HEK293 (cell line): ENCODE results near the gene RBP2.

ENCODE experiments used
- CTCF ChIA-PET: fragments of 350-600 bp; formaldehyde crosslinking; extraction: SDS; loops from one replicate; lab custom pipeline; 2021; ENCODE audit warnings: antibody characterized with exemption; lab: Yijun Ruan, JAX
- POLR2A ChIA-PET: fragments of 300-600 bp; formaldehyde crosslinking; extraction: SDS; loops from one replicate; lab custom pipeline; 2020; ENCODE audit warnings: antibody characterized with exemption, inconsistent platforms; lab: Yijun Ruan, JAX
- H3K27ac ChIP-seq: fragments of 200-500 bp; sonication (Bioruptor generic); 2 replicates; pipeline ENCODE4 v1.5.1; 2014; ENCODE audit warnings: low read depth, low read length, control low read depth, inconsistent platforms; ENCODE audit errors: extremely low read depth
- H3K36me3 ChIP-seq, 2 experiments: fragments of 200-500 bp in 1 of 2; sonication (Bioruptor generic) in 1 of 2; 1 replicate in 1 of 2; 2 replicates in 1 of 2; pipeline ENCODE4 v1.5.1; 2014 to 2017; ENCODE audit warnings: inconsistent platforms in 2 of 2, low read length in 2 of 2; ENCODE audit not compliant: control insufficient read depth in 2 of 2, insufficient read depth in 1 of 2
- H3K4me1 ChIP-seq: fragments of 200-500 bp; sonication (Bioruptor generic); 2 replicates; pipeline ENCODE4 v1.5.1; 2014; ENCODE audit warnings: mild to moderate bottlenecking, low read length, inconsistent platforms; ENCODE audit not compliant: control insufficient read depth, insufficient read depth
- H3K4me3 ChIP-seq: 2 replicates; pipeline ENCODE4 v1.5.1; 2011; ENCODE audit warnings: low read depth, mild to moderate bottlenecking, control low read depth, low read length, moderate library complexity
- H3K9me3 ChIP-seq: fragments of 200-500 bp; sonication (Bioruptor generic); 2 replicates; pipeline ENCODE4 v1.5.1; 2014; ENCODE audit warnings: low read depth, low read length, inconsistent platforms; ENCODE audit not compliant: control insufficient read depth, insufficient read depth
- GFI1B ChIP-seq: fragments of 450-650 bp; formaldehyde crosslinking; IDR thresholded peaks from 2 replicates; pipeline ENCODE4 v1.5.1; 2016; ENCODE audit warnings: missing biosample characterization, missing genetic modification characterization
- PRDM1 ChIP-seq: fragments of 450-650 bp; formaldehyde crosslinking; IDR thresholded peaks from 2 replicates; pipeline ENCODE4; 2016; ENCODE audit warnings: missing biosample characterization, missing genetic modification characterization
- REPIN1 ChIP-seq: fragments of 450-650 bp; formaldehyde crosslinking; IDR thresholded peaks from 2 replicates; pipeline ENCODE4 v1.5.1; 2017; ENCODE audit warnings: missing biosample characterization, missing genetic modification characterization, low read depth
- SP2 ChIP-seq: fragments of 450-650 bp; formaldehyde crosslinking; IDR thresholded peaks from 2 replicates; pipeline ENCODE4 v1.5.1; 2016; ENCODE audit warnings: missing biosample characterization, missing genetic modification characterization
- ZBTB49 ChIP-seq: fragments of 450-650 bp; formaldehyde crosslinking; IDR thresholded peaks from 2 replicates; pipeline ENCODE4 v1.5.1; 2016; ENCODE audit warnings: missing biosample characterization, missing genetic modification characterization, low read depth
- ZNF133 ChIP-seq: fragments of 450-650 bp; formaldehyde crosslinking; IDR thresholded peaks from 2 replicates; pipeline ENCODE4 v1.5.1; 2016; ENCODE audit warnings: missing biosample characterization, missing genetic modification characterization
- ZNF148 ChIP-seq: fragments of 450-650 bp; formaldehyde crosslinking; IDR thresholded peaks from 2 replicates; pipeline ENCODE4 v1.5.0; 2017; ENCODE audit warnings: missing biosample characterization, missing genetic modification characterization, borderline replicate concordance
- ZNF16 ChIP-seq: fragments of 450-650 bp; formaldehyde crosslinking; IDR thresholded peaks from 2 replicates; pipeline ENCODE4 v1.5.1; 2016; ENCODE audit warnings: low read depth, missing biosample characterization, missing genetic modification characterization
- ZNF169 ChIP-seq: fragments of 450-650 bp; formaldehyde crosslinking; IDR thresholded peaks from 2 replicates; pipeline ENCODE4 v1.5.1; 2016; ENCODE audit warnings: missing biosample characterization, missing genetic modification characterization
- ZNF184 ChIP-seq: fragments of 450-650 bp; IDR thresholded peaks from 2 replicates; pipeline ENCODE4 v1.5.1; 2018; ENCODE audit warnings: missing biosample characterization, mild to moderate bottlenecking, missing genetic modification characterization
- ZNF341 ChIP-seq: fragments of 450-650 bp; formaldehyde crosslinking; IDR thresholded peaks from 2 replicates; pipeline ENCODE4; 2016; ENCODE audit warnings: low read depth, missing biosample characterization, missing genetic modification characterization
- ZNF398 ChIP-seq: fragments of 450-650 bp; formaldehyde crosslinking; IDR thresholded peaks from 2 replicates; pipeline ENCODE4 v1.5.1; 2017; ENCODE audit warnings: missing biosample characterization, missing genetic modification characterization
- ZNF561 ChIP-seq: fragments of 450-650 bp; IDR thresholded peaks from 2 replicates; pipeline ENCODE4 v1.5.1; 2018; ENCODE audit warnings: missing biosample characterization, missing genetic modification characterization, borderline replicate concordance
- ZNF707 ChIP-seq: fragments of 450-650 bp; formaldehyde crosslinking; IDR thresholded peaks from 2 replicates; pipeline ENCODE4 v1.5.1; 2016; ENCODE audit warnings: missing biosample characterization, missing genetic modification characterization
- ZSCAN18 ChIP-seq: fragments of 450-650 bp; formaldehyde crosslinking; IDR thresholded peaks from 2 replicates; pipeline ENCODE4 v1.5.1; 2016; ENCODE audit warnings: missing biosample characterization, missing genetic modification characterization

Gene RBP2

GRCh38 chr3:139476348-139476747 is at the start of gene RBP2:
RBP2 (minus strand) TSS chr3:139476516; CDS start chr3:139476459, 57 bp downstream.
- ChIA-PET POLR2A (no interaction called here), CTCF (interaction anchor here (0.9 kb wide), 1 partner anchor 86 kb away, joined by 3 read pairs; no protein-coding TSS in a partner anchor)
- Histone ChIP-seq H3K27ac (no peak within 1 kb of the TSS), H3K4me1 (no peaks in the 10 kb centered on the region), H3K4me3 (no peak within 1 kb of the TSS), H3K36me3 (no peaks in the 10 kb centered on the region), H3K9me3 (no peaks in the 10 kb centered on the region)
- no peak for TF ChIP-seq SP2 (tag by site-specific recombination)
- no peak for TF ChIP-seq ZNF133 (tag by site-specific recombination)
- no peak for TF ChIP-seq ZNF398
- TF ChIP-seq ZNF184 (tag by site-specific recombination), result no peak
- TF ChIP-seq ZNF148, result no peak
- no peak for TF ChIP-seq ZNF169 (tag by site-specific recombination)
- TF ChIP-seq ZBTB49 (tag by site-specific recombination), result no peak
- no peak for TF ChIP-seq ZNF707 (tag by site-specific recombination)

DNA sequence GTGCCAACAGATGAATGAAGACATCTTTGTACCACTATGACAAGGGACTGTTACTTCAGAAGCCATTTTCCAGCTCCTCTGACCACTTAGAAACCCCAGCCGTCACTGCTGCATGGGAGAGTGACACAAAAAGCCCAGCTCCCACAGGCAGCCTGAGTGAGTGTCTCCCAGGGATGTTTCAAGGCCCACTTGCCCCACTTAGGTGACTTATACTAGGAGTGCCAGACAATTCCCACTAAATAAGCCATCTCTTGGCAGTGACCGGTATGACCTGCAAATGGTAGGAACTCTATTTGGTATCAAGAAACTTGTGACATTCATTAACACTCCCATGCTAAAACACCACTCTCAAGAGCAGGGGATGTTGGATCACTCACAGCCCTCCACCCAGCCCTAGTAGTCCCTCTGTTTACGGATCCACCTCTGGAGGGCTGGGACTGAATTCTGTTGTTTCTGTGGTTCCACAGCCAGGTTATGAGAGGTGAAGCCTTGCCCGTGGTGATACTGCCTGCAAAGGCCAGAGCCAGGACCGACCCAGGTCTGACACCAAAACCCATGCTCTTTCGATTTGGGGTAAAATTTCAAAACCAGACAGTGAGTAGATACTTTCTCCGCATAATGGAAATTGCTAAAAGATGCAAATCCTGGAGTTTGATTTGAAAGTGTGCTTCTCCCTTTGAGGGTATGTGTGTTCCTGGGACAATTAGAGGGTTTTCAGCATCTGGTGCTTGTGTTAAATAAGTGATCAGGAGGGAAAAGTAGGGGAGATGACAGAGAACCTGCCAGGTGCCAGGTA is 48.7 kb upstream of the RBP2 start:
- Histone ChIP-seq H3K27ac (no peak overlapping the region), H3K9me3 (no peaks in the 10 kb centered on the region), H3K4me1 (no peaks in the 10 kb centered on the region), H3K36me3 (no peaks in the 10 kb centered on the region), H3K4me3 (no peak overlapping the region)
- CTCF ChIA-PET, result no interaction called here
- POLR2A ChIA-PET, result no interaction called here
- TF ChIP-seq ZNF707 (tag by site-specific recombination) (no peak), ZNF16 (tag by site-specific recombination) (no peak), ZNF561 (tag by site-specific recombination) (no peak), ZSCAN18 (tag by site-specific recombination) (no peak), ZBTB49 (tag by site-specific recombination) (no peak), PRDM1 (tag by site-specific recombination) (no peak), REPIN1 (tag by site-specific recombination) (no peak), ZNF341 (tag by site-specific recombination) (no peak), GFI1B (no peak)
